Fibroblast of lung (primary cell): ENCODE data around the gene EPSTI1. TPM values are rescaled to one million over a fixed set of nuclear protein-coding genes. Genes with fewer than 3 reads are reported as not detected.

ENCODE experiments used
- DNase-seq, 2 donors: peaks; one replicate each; pipeline versions ENCODE4 v3.0.0 to v3.0.0-alpha.2; 2010; ENCODE audit warnings: low read depth in 2 of 2
- H2AFZ ChIP-seq: 2 replicates; pipeline ENCODE4 v1.5.1; 2012; ENCODE audit warnings: low read length, control low read depth, inconsistent platforms
- H3K27ac ChIP-seq: 2 replicates; pipeline ENCODE4 v1.5.1; 2011; ENCODE audit warnings: low read length, control low read depth; ENCODE audit not compliant: insufficient read depth
- H3K27me3 ChIP-seq: 2 replicates; pipeline ENCODE4 v1.5.1; 2011; ENCODE audit warnings: mild to moderate bottlenecking, low read length; ENCODE audit not compliant: control insufficient read depth, insufficient read depth
- H3K36me3 ChIP-seq: 2 replicates; pipeline ENCODE4 v1.5.1; 2011; ENCODE audit warnings: low read length; ENCODE audit not compliant: control insufficient read depth, insufficient read depth
- H3K4me1 ChIP-seq: 2 replicates; pipeline ENCODE4 v1.5.1; 2011; ENCODE audit warnings: low read length; ENCODE audit not compliant: control insufficient read depth, insufficient read depth; ENCODE audit errors: extremely low read depth
- H3K4me2 ChIP-seq: 2 replicates; pipeline ENCODE4 v1.5.1; 2011; ENCODE audit warnings: low read length, control low read depth; ENCODE audit not compliant: insufficient read depth; ENCODE audit errors: extremely low read depth
- H3K4me3 ChIP-seq, 4 experiments: fragments of 200-600 bp in 1 of 4; sonication (generic) in 1 of 4; replicated peaks in 1 of 4; 2 replicates each; pipeline ENCODE4 v1.5.1; 2011 to 2016; ENCODE audit warnings: low read length in 4 of 4, low read depth in 3 of 4, mild to moderate bottlenecking in 3 of 4, control low read depth in 2 of 4, inconsistent platforms in 1 of 4, mixed read lengths in 1 of 4; ENCODE audit not compliant: insufficient read depth in 1 of 4; ENCODE audit errors: control extremely low read depth in 1 of 4
- H3K79me2 ChIP-seq: 2 replicates; pipeline ENCODE4 v1.5.1; 2012; ENCODE audit warnings: mild to moderate bottlenecking, low read length, inconsistent platforms; ENCODE audit not compliant: control insufficient read depth, insufficient read depth
- H3K9ac ChIP-seq: 2 replicates; pipeline ENCODE4 v1.5.1; 2011; ENCODE audit warnings: mild to moderate bottlenecking, low read length, control low read depth; ENCODE audit not compliant: insufficient read depth
- H3K9me3 ChIP-seq: 2 replicates; pipeline ENCODE4 v1.5.1; 2012; ENCODE audit warnings: low read depth, low read length; ENCODE audit not compliant: control insufficient read depth, insufficient read depth
- H4K20me1 ChIP-seq: 2 replicates; pipeline ENCODE4 v1.5.1; 2011; ENCODE audit warnings: low read length; ENCODE audit not compliant: control insufficient read depth, insufficient read depth; ENCODE audit errors: extremely low read depth
- CTCF ChIP-seq, 2 donors: IDR thresholded peaks in 1 of 2; conservative IDR thresholded peaks in 1 of 2; 1 replicate in 1 of 2; 2 replicates in 1 of 2; pipeline ENCODE4 v1.5.1; 2011 to 2012; ENCODE audit warnings: low read length in 2 of 2, control low read depth in 1 of 2, inconsistent platforms in 1 of 2, low read depth in 1 of 2, mild to moderate bottlenecking in 1 of 2
- EZH2 ChIP-seq: IDR thresholded peaks from 2 replicates; pipeline ENCODE4 v1.5.1; 2012; ENCODE audit warnings: low read length, control low read depth, mild to moderate bottlenecking; ENCODE audit errors: missing control alignments
- polyA plus RNA-seq, 2 donors: library from polyadenylated mRNA; depleted of rRNA in 1 of 2; stranded (reverse) in 1 of 2; unstranded in 1 of 2; fragments of >200 nt; gene quantifications; 2 replicates each; pipeline ENCODE4 v1.2.1, GENCODE V29; 2011 to 2012; ENCODE audit warnings: missing spikeins in 1 of 2
- total RNA-seq: library from RNA; depleted of rRNA; stranded (reverse); fragments of >200 nt; gene quantifications from 2 replicates; pipeline ENCODE4 v1.2.1, GENCODE V29; 2014

EPSTI1 gene
- total and polyA plus RNA-seq, 2 donors (not counting 1 experiment from before 2014, with no cell fraction given) = 5.6 to 10.9 TPM

DNA sequence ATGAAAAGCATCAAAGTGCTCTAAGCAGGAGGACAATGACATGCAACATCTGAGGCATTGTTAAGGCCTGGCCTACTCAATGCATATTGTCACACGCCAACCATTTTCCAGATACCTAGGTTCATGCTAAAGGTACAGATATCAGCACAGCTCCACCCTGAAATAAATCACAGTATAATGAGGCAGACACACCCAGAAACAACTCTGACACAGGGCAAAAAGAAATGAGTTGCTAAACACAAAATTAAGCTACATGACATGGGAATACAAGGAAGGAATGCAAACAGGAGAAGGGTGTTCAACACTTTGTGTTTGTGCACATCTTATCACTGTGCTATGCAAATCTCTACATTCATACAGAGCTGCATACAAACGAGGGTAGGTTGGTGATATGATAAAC is 86.5 kb downstream of the EPSTI1 start:
- Histone ChIP-seq H3K4me3 (no peak overlapping the region), H3K9ac (no peak overlapping the region), H3K4me1 (no peaks in the 10 kb centered on the region), H3K9me3 (no peaks in the 10 kb centered on the region), H3K4me2 (no peak overlapping the region), H3K79me2 (no peaks in the 10 kb centered on the region), H4K20me1 (no peaks in the 10 kb centered on the region), H3K36me3 (no peaks in the 10 kb centered on the region), H3K27me3 (no peaks in the 10 kb centered on the region), H3K27ac (no peak overlapping the region), H2AFZ (no peak overlapping the region)
- TF ChIP-seq CTCF (conservative IDR thresholded peaks at IDR 0.05 in 1 of 2, IDR thresholded peaks at IDR 0.05 in 1 of 2; ENCODE audit: low read depth in 1 of 2, low read length in 2 of 2) (no peak), EZH2 (no peak)
- DNase-seq = no peak

GRCh38 chr13:42899266-42899665 is 92.8 kb downstream of the EPSTI1 start:
- Histone ChIP-seq H3K27me3 (no peaks in the 10 kb centered on the region), H3K4me3 (no peak overlapping the region), H3K79me2 (no peaks in the 10 kb centered on the region), H4K20me1 (no peaks in the 10 kb centered on the region), H3K27ac (no peak overlapping the region), H3K4me2 (no peak overlapping the region), H3K9me3 (no peaks in the 10 kb centered on the region), H2AFZ (no peak overlapping the region), H3K9ac (no peak overlapping the region), H3K36me3 (no peaks in the 10 kb centered on the region), H3K4me1 (no peaks in the 10 kb centered on the region)
- DNase-seq = no peak
- no peak for TF ChIP-seq EZH2
- no peak for TF ChIP-seq CTCF (conservative IDR thresholded peaks at IDR 0.05 in 1 of 2, IDR thresholded peaks at IDR 0.05 in 1 of 2; ENCODE audit: low read depth in 1 of 2, low read length in 2 of 2)

DNA sequence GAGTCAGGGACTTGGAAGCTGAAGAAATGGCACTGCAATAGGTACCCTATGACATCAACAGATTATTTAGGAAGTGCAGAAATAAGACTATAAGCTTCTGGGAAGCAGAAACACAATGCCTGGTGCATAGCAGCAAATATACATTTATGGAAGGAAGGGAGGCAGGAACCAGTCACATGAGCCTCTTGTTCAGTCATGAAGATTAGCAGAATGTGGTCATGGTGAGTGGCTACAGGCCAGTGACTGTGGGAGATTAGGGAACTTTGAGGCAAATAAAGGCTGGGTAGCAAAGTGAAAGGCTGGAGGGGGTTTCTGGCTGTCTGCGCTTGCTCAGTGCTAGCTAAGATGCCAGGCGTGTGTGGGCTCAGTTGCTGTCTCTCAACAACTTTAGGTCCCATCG is 96.3 kb downstream of the EPSTI1 start:
- Histone ChIP-seq H2AFZ (no peak overlapping the region), H3K9ac (no peak overlapping the region), H3K4me1 (no peaks in the 10 kb centered on the region), H3K4me3 (no peak overlapping the region), H3K4me2 (no peak overlapping the region), H3K27me3 (no peaks in the 10 kb centered on the region), H3K79me2 (no peaks in the 10 kb centered on the region), H3K27ac (no peak overlapping the region), H3K36me3 (no peaks in the 10 kb centered on the region), H4K20me1 (no peaks in the 10 kb centered on the region), H3K9me3 (no peaks in the 10 kb centered on the region)
- DNase-seq = no peak
- TF ChIP-seq CTCF (conservative IDR thresholded peaks at IDR 0.05 in 1 of 2, IDR thresholded peaks at IDR 0.05 in 1 of 2; ENCODE audit: low read depth in 1 of 2, low read length in 2 of 2) = no peak
